Cortex of kidney (tissue), 1 donor: ENCODE measurements around the gene DSG4.

Experiments used
- DNase-seq: peaks from one replicate; lab custom pipeline; 2025; lab: John Stamatoyannopoulos, UW

The DSG4 gene

GRCh38 chr18:31407649-31408048 is 31.1 kb downstream of the DSG4 start:
- DNase-seq, result no peak

- DNase-seq, result no peak
Observed at GRCh38 chr18:31409276-31409675, 32.7 kb downstream of the DSG4 start.

GRCh38 chr18:31410716-31411483 is 34.3 kb downstream of the DSG4 start:
- DNase-seq, result no peak

- DNase-seq, result no peak
Observed at GRCh38 chr18:31413137-31413536, 36.6 kb downstream of the DSG4 start.

GRCh38 chr18:31417850-31418249 is 41.3 kb downstream of the DSG4 start:
- no peak for DNase-seq

- no peak for DNase-seq
Observed at GRCh38 chr18:31419457-31419932, 42.9 kb downstream of the DSG4 start.

GRCh38 chr18:31420032-31420431 is 43.5 kb downstream of the DSG4 start:
- no peak for DNase-seq

- DNase-seq, result no peak
Observed at GRCh38 chr18:31420524-31420923, 43.9 kb downstream of the DSG4 start.

GRCh38 chr18:31424383-31424988 is 47.9 kb downstream of the DSG4 start:
- no peak for DNase-seq

- DNase-seq, result no peak
Observed at GRCh38 chr18:31426021-31426420, 49.4 kb downstream of the DSG4 start.

- DNase-seq, result no peak
Observed at GRCh38 chr18:31426871-31427406, 50.4 kb downstream of the DSG4 start.

- DNase-seq, result no peak
Observed at GRCh38 chr18:31428211-31428610, 51.6 kb downstream of the DSG4 start.

- no peak for DNase-seq
Observed at GRCh38 chr18:31429623-31430022, 53.0 kb downstream of the DSG4 start.

GRCh38 chr18:31430072-31430471 is 53.5 kb downstream of the DSG4 start:
- no peak for DNase-seq

- no peak for DNase-seq
Observed at GRCh38 chr18:31430554-31430953, 54.0 kb downstream of the DSG4 start.

GRCh38 chr18:31432316-31432715 is 55.7 kb downstream of the DSG4 start:
- no peak for DNase-seq

GRCh38 chr18:31436825-31437224 is 60.2 kb downstream of the DSG4 start:
- no peak for DNase-seq

- DNase-seq, result no peak
Observed at GRCh38 chr18:31438402-31438801, 61.8 kb downstream of the DSG4 start.

- DNase-seq, result no peak
Observed at GRCh38 chr18:31439807-31440325, 63.3 kb downstream of the DSG4 start.

GRCh38 chr18:31440787-31441186 is 64.2 kb downstream of the DSG4 start:
- no peak for DNase-seq

- no peak for DNase-seq
Observed at GRCh38 chr18:31441493-31441892, 64.9 kb downstream of the DSG4 start.

GRCh38 chr18:31444142-31444541 is 67.6 kb downstream of the DSG4 start:
- no peak for DNase-seq

GRCh38 chr18:31445908-31446307 is 69.3 kb downstream of the DSG4 start:
- DNase-seq, result no peak
